Hippocampal formation (tissue), 2 donors: Measurements from ENCODE around the gene NAB2.

ENCODE experiments used
- DNase-seq, 2 donors: peaks; one replicate each; lab custom pipeline; 2025; lab: John Stamatoyannopoulos, UW

Gene NAB2

DNA sequence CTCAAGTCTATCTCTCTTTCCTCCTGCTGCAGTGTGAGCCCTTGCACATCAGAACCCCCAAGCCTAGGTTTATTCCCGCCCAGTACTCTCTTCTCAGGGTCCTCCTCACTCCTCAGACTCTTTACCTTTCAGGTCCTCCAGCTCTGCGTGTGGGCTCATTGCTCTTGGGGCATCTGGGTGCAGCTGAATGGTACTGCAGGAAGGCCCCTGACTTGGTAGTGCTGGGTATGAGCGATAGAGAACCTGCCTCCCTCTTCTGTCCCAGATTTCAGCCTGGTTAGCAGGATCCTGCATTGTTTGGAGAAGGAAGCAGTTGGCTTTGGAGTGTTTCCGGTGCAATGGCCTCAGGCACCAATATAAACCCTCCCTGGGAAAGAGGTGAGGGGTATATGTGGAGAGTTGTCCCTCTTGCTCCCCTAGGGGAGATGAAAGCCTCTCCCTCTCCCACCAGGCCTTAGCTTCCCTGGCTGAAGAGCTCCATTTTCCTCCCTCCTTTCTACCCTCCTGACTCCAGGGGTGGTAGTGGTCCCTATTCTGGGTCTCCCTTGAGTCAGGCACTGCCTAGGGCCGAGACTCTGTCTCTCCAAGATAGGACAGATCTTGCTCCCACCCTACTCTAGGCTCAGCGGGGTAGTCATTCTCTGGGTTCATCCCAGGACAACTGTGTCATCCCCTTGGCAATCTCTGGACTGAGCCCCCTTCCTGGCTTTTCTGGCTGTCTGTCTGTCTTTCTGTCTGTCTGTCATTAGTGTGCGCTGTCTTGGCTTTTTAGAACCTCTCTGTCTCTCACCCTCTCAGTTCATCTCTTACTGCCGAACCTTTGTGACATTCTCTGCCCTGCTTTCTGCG lies 43.2 kb downstream of the NAB2 start:
- DNase-seq, result no peak

DNA sequence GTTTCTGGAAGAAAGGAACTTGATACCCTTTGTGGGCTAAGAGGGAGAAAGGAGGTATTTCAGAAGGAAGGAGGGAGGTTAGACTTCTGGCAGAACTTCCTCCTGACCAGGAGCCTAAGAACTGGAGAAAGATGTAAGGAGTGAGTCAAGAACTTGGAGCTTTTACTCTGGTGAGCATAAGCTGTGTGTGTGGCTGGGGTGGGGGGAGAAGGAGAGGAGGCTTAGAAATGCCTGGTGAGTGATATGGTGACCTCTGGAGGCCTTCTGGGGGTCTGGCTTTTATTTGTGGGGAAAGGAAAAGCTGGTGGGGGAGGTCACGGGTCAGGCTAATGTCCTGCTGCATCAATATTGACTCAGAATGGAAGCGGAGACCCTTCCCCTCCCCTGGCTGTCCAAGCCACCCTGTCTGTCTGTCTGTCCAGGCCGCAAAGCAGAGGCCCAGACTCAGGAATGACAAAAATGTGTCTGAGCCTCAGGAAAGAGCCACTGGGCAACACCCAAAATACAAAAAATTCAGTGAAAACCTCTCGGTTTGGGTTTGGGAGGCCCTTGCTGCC lies 44.2 kb downstream of the NAB2 start:
- DNase-seq, result no peak

DNA sequence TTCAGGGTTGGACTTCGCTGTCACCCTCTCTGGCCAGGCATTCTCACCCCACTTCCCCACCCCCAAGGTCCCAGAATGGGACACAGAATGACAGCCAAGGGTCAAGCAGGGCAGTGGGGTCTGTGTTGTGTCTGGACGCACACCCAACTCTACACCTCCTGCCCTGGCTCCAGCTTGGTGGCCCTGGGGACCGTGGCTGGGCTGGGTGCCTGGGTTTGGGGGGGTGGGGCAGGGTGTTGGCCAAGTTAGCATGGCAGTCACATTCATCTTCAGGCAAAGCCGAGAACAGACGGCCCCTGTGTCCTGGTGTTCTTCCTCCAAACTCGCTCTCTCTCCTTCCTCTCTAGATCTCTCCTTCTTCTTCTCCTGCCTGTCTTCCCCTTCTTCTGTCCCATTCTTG lies 45.0 kb downstream of the NAB2 start:
- peak in 1 of 2 donors; percentile 34 for DNase-seq

DNA sequence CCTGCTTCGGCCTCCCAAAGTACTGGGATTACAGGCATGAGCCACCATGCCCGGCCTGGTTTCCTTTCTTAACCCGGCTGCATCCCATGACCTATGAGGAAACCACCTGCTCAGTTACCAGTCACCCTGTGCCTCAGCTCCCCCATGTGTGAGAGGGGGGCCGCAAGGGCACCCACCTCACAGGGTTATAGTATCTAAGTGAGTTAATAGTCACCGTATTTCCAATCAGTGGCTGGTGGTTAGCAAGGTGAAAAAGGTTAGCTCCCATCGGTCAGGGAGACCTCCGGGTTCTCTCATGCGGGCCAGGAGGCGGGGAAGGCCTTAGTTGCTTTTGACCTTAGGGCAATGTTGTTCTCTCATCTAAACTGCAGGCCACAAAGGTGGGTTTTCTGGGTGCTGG lies 46.0 kb downstream of the NAB2 start:
- no peak for DNase-seq

DNA sequence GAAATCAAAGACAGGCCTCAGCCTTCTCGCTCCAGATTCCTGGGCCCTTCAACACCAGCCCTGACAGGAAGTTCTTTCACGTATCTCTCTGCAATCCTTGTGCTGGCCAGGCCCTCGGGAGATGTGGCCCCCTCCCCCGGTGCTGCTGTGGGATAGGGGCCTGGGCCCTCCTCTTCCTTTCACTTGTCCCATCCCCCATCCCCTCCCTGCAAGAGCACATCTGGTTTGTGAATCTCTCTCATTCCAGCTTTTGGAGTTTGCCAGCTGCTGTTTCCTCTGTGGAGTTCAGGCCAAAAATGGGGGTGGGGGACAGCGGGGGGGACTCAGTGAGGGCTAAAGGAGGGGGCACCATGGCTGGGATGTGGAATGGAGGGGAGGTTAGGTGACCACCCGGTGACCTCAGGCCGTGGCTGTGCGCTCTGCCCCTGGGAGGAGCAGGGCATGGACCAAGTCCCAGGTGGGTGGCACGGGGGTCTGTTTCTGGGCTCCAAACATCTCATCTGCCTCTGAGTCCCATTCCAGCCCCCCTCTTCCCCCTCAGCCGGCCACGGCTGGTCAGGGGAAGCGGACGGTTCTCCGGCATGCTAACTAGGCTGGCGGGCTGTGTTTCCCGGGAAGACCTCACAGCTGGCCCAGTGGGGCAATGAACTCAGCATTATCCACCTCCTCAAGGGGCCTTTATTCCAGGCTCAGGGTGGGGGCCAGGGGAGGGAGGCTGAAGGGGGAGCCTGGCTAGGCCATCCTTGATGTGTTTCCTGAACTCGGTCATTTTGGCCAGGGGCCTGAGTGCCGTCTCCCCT lies 46.8 kb downstream of the NAB2 start:
- peak; percentile 53 to 56 for DNase-seq

DNA sequence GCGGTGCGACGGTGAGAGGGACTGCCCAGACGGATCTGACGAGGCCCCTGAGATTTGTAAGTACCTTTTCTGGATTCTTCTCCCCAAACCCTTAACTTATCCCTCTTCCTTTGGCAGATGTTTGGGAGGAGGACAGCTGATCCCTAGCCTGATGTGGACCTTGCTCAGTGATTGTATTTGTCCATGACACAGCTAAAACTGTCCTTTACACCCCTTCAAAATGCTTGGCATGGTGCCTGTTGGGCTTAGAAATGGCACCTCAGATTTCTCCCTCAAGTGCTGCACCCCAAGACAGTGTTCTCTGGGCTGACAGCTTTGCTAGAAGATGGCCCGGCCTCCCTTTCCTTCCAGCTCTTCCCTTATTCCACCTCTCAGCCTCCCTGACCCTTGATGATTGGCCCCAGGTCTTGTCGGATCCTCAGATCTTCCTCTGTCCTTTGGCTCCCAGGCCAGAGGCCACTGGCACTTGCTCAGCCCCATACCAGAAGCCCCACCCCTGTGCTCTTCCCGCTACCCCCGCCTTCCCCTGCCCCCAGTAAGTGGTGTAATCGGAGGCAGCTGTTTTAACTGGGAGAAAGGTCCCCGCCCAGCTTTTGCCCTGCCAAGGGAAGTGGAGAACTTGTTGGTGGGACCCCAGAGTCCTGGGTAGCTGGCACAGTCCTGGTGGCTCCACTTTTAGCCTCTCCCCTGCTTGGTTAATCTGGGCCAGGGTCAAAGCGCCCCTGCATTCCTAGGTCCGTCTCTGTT lies 49.8 kb downstream of the NAB2 start:
- DNase-seq, result no peak

DNA sequence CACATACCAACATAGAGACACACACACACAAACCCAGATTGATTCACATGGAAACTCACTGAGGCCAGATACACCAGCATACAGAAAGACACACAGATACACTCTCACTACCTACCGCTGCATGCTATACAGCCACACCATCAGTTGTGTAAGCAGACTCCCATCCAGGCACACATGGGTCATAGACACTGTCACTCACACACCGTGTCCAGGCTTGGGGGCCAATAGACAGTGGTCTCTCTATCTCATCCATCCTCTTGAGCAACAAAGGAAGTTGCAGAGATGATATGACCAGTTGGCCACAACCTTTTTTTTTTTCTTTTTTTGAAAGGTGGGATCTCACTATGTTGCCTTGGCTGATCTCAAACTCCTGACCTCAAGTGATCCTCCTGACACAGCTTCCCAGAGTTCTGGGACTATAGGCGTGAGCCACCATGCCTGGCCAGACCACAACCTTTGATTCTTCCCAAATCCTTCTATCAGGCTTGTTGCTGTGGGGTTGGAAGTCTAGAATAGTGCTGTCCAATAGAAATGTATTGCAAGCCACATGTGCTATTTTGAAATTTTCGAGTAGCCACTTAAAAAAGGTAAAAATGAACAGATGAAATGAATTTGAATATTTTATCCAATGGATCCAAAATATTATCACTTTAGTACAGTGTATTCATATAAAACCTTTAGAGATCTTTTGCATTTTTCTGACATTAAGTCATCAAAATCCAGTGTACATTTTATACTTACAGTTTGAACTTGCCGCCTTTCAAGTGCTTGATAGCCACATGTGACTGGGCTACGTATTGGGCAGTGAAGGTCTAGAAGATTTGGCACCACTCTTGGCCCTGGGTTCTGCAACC lies 51.1 kb downstream of the NAB2 start:
- no peak for DNase-seq

DNA sequence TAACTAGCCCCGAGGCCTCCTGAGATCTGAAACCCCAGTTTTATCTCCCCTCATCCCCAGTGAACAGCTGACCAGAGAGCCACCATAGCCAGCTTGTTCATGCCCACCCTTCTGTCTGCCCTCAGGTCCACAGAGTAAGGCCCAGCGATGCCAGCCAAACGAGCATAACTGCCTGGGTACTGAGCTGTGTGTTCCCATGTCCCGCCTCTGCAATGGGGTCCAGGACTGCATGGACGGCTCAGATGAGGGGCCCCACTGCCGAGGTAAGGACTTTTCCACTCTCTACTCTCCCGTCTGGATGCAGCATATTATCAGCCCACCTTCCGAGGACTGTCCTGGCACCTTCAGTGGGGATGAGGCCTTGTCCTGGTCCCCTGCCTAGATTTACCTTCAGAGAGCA lies 52.3 kb downstream of the NAB2 start:
- no peak for DNase-seq

DNA sequence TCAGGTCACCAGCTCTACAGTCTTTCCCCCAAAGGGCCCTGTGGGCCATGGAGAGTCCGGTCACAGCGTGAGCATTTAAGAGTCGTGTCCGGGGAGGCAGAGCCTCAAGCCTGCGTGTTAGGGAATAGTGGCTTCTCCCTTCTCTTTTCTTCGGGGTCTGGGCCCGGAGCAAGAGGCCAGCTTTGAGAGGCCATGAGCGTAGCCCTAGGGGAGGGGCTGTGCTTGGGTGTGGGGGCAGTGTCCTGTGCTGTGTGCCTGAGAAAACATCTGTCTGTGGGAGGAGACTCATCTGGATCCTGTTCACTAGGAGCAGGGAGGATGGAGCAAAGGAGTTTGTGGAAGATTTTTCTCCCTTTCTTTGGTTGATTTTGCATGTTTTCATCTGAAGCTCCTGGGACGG lies 53.2 kb downstream of the NAB2 start:
- no peak for DNase-seq

DNA sequence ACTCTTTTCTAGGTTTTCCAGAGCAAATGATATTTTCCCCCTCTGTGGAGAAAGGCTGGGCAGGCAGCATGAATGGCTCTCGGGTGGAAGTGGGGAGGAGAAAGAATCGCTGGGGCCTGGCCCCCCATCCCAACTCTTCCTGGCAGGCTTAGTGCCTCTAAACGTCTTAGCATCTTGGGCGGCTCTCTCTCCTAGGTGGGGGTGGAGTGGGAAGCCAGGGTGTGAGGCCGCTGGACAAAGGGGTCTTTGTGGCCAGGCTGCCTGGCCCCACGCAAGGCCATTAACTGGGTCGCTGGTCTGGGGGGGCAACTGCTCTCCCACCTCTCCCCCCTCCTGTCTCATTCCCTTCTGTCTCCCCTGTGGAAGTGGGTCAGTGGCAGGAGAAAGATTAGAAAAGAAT lies 53.8 kb downstream of the NAB2 start:
- peak in 1 of 2 donors; percentile 26 for DNase-seq

DNA sequence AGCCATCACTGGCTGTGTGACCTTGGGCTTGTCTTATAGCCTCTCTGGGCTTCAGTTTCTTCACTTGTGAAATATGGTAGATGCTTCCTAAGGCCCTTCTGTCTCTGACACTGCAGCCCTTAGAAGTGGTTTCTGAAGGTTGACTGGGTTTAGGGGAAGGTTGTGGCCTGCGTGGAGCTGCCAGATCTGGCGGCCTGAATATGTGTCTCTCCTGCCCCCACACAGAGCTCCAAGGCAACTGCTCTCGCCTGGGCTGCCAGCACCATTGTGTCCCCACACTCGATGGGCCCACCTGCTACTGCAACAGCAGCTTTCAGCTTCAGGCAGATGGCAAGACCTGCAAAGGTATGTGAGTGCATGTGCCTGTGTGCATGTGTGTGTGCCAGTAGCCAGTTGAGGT lies 54.5 kb downstream of the NAB2 start:
- DNase-seq, result no peak
